ENCODE data around the gene SBSN.

SBSN gene

DNA sequence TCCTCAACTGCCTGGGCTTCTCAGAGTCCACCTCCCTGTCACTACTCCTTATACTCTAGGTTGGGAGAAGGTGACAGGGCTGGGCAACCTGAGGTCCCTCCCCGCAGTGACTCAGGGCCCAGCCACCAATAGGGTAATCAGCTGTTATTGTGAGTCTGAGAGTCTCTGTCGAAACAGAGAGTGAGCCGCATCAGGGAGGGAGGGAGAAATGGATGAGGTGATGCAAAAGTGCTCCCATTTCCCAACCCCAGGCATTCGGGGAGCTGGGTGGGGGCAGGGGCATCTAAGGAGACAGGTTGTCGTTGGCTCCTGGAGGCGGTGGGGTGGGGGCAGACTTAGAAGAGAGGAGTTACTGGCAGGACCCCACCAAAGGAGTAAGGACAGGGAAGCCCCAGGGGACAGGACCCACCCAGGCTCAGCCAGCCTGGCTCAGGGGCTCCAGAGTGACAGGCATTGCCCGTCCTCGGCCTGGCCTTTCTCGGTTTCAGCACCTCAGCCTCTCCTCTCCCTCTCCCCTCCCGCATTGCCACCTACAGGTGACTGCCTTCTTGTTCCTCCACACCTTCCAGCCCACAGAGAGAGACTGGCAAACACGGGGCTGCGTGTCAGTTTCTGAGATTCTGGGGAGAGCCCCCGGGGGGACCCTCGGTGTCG, 14.4 kb downstream of the SBSN start, which contains the start of gene DMKN:
Gene DMKN (minus strand): TSS at position 22 of the 654 bp plus-strand sequence. CDS start 174 bp downstream, outside the sequence.
- TF ChIP-seq, protein P1, sequence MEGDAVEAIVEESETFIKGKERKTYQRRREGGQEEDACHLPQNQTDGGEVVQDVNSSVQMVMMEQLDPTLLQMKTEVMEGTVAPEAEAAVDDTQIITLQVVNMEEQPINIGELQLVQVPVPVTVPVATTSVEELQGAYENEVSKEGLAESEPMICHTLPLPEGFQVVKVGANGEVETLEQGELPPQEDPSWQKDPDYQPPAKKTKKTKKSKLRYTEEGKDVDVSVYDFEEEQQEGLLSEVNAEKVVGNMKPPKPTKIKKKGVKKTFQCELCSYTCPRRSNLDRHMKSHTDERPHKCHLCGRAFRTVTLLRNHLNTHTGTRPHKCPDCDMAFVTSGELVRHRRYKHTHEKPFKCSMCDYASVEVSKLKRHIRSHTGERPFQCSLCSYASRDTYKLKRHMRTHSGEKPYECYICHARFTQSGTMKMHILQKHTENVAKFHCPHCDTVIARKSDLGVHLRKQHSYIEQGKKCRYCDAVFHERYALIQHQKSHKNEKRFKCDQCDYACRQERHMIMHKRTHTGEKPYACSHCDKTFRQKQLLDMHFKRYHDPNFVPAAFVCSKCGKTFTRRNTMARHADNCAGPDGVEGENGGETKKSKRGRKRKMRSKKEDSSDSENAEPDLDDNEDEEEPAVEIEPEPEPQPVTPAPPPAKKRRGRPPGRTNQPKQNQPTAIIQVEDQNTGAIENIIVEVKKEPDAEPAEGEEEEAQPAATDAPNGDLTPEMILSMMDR (IDR thresholded peaks at IDR 0.05) = no peak

DNA sequence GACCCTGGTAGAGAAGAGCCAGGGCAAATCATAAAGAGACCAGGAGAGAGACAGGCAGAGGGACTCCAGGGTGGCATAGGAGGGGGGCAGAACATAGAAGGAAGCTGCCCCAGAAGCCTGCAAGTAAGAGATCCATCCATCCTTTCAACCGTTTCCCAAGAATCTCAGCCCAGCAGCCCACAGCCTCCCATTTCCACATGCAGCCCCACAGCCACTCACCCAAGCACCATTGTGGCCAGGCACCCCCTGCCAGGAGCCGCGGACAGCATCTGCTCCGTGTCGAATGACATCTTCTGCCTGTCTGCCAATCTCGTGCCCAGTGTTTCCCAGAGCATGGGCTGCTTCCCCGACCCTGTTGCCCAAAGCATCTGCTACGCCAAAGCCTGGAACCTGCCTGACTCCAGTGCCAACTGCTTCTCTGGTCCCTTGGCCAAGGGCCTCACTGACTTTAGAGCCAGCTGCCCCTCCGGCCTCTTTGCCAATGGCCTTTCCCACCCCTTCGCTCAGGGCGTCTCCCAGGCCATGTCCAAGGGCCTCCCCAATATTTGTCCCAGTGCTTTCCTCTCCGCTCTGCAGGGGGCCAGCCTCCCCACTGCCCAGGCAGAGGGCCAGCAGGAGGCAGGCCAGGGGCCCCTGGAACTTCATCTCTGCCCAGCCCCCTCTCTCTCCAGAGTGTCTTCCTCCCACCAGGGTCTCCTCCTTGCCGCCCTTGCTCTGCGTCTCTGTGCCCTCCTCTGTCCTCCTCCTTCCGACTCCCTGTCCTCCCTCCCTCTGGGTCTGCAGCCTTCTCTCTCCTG, 15.1 kb downstream of the SBSN start:
- TF ChIP-seq, protein P1 (IDR thresholded peaks at IDR 0.05) = no peak

DNA sequence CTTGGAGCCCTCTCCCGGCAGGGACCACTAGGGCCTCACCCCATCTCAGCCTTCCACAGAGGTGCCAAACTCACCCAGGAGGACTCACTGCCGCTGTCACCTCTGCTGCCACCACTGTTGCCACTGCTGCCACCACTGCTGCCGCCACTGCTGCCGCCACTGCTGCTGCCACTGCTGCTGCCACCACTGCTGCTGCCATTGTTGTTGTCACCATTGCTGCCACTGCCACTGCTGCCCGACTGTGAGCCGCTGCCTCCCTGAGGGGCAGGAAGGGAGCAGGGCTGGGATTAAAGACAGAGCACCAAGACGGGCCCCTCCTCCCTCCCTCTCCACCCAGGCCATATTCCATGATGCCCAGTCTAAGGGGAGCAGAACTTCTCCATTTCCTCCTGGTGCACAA, 16.8 kb downstream of the SBSN start:
- TF ChIP-seq, protein P1 (IDR thresholded peaks at IDR 0.05) = no peak

DNA sequence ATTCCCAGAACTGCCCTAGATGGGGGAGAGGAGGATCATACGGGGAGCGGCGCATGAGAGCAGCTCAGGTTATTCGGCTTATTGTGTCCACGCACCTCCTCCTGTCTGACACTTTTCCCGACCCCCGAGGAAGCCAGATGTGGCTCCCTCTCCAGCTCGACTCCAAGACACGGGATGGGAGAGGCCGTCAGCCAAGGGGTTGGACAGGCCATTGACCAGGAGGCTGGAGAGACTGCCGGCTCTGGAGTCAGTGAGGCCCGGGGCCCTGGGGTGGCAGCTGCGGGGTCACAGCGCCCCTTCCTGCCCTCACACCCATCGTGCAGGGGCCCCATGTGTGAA, 17.5 kb downstream of the SBSN start:
- TF ChIP-seq, protein P1 (IDR thresholded peaks at IDR 0.05) = no peak

DNA sequence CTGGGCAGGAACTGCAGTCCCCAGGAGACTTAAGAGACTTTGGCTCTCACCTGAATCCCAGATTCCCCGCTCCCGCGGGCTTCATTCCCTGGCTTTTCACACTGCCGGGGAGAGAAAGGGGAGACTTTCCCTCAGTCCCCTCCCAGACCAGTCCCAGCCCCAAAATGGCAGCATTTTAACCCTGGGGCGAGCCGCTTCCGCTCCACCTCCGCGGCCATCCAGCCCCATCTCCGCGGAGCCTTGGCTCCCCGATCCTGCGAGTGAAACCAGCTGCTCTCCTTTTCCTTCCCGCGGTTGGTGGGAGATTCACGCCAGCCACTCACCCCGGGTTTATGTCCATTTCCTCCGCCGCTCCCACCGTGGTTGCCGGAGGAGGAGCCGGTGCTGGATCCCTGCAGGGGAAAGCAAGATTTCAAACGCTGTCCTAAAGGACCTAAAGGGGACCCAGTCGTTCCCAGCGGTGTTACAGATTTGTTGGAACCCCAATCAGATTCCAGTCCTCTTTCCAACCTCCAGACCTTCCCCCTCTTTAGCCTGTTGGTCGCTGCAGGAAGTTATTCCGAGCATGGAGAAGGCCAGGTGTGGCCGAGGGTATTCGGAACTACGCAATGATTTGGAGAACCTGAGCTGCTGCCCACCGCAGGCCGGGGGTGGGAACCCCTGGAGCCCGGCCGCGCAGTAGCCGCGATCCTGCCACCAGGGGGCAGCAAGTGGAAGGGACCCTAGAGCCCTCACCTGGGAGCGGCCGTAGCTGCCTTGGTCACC, 18.1 kb downstream of the SBSN start:
- TF ChIP-seq, protein P1 (IDR thresholded peaks at IDR 0.05) = peak; percentile 97

DNA sequence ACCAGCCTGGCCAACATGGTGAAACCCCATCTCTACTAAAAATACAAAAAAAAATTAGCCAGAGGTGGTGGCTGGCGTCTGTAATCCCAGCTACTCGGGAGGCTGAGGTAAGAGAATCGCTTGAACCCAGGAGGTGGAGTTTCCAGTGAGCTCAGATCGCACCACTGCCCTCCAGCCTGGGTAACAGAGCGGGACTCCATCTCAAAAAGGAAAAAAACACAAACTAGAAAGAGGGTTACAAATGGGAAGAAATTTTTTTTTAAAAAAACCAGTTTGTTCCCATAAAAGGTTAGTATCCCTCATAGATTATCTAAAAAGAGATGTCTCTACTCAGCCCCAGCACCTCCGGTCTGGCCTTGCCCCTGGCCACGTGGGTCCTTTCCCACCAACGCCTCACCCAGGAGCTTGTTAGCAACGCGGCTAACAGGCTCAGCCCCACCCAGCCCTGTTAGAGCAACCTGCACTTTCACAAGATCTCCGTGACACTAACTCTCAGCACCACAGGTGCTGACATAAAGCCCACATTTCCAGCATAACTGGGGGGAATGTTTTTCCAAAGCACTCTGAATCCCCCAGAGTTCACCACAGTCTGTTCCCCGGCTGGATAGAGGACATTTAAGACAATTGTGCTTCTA, 19.0 kb downstream of the SBSN start:
- TF ChIP-seq, protein P1 (IDR thresholded peaks at IDR 0.05) = no peak

DNA sequence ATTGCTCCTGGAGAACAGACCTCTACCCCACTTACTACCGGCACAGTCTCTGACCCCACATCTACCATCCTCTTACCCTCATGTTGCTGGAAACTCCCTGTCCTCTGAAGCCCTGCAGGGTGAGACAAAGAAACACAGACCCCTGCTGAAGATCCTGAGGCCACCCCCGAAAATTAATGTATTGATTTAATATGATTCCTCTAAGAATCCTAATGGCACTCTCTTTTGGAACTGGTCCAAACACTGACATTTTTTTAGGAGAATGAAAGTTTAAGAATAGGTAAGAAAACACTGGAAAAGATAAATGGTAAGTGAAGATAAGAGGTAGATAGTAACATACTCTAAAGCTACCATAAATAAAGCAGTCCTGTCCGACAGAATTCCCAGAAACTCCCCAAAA, 20.0 kb downstream of the SBSN start:
- TF ChIP-seq, protein P1 (IDR thresholded peaks at IDR 0.05) = no peak
